GM19035 (cell line): Measurements from ENCODE around the gene CRB2.
A peak's percentile ranks its signal among the peaks of the same experiment; 100 is the strongest.

Experiments
- ATAC-seq: cut with Tn5 transposase; IDR thresholded peaks from one replicate; pipeline ENCODE4 v1.9.1; 2021; ENCODE audit not compliant: unreplicated experiment

CRB2 gene

GRCh38 chr9:123355761-123356431 is at the start of gene CRB2:
TSS of gene CRB2 (plus strand) at chr9:123356197. CDS start at chr9:123356261, 64 bp downstream.
- ATAC-seq: no peak

GRCh38 chr9:123309611-123310010 is 46.4 kb upstream of the CRB2 start:
- ATAC-seq: no peak

- no peak for ATAC-seq
Observed at GRCh38 chr9:123310551-123311249, 45.3 kb upstream of the CRB2 start.

GRCh38 chr9:123311250-123311752 is 44.7 kb upstream of the CRB2 start:
- no peak for ATAC-seq

- ATAC-seq: no peak
Observed at GRCh38 chr9:123312306-123312877, 43.6 kb upstream of the CRB2 start.

GRCh38 chr9:123314617-123315016 is 41.4 kb upstream of the CRB2 start:
- no peak for ATAC-seq

- no peak for ATAC-seq
Observed at GRCh38 chr9:123315635-123316034, 40.4 kb upstream of the CRB2 start.

- no peak for ATAC-seq
Observed at GRCh38 chr9:123316053-123316718, 39.8 kb upstream of the CRB2 start.

GRCh38 chr9:123318202-123318601 is 37.8 kb upstream of the CRB2 start:
- peak; percentile 78 for ATAC-seq

GRCh38 chr9:123318961-123319421 is 37.0 kb upstream of the CRB2 start:
- ATAC-seq: no peak

- no peak for ATAC-seq
Observed at GRCh38 chr9:123319541-123320339, 36.3 kb upstream of the CRB2 start.

GRCh38 chr9:123320814-123321213 is 35.2 kb upstream of the CRB2 start:
- no peak for ATAC-seq

GRCh38 chr9:123321616-123322272 is 34.3 kb upstream of the CRB2 start:
- no peak for ATAC-seq

- ATAC-seq: peak; percentile 41
Observed at GRCh38 chr9:123322273-123323195, 33.5 kb upstream of the CRB2 start.

GRCh38 chr9:123323196-123324013 is 32.6 kb upstream of the CRB2 start:
- no peak for ATAC-seq

GRCh38 chr9:123324767-123325183 is 31.2 kb upstream of the CRB2 start:
- no peak for ATAC-seq

GRCh38 chr9:123326187-123326586 is 29.8 kb upstream of the CRB2 start:
- ATAC-seq: no peak

GRCh38 chr9:123326662-123327093 is 29.3 kb upstream of the CRB2 start:
- ATAC-seq: no peak
